ENCODE measurements around the gene RAPGEF3. TPM values are rescaled to one million over a fixed set of nuclear protein-coding genes. Genes with fewer than 3 reads are reported as not detected.

RAPGEF3 gene
- total and polyA plus RNA-seq, 9 of the 15 experiments (the other 6 are each of a cell fraction or from before 2014, with no cell fraction given), result 0.03 to 0.78 (median 0.37) TPM; not detected in 1

- TF ChIP-seq PBX2 (CRISPR knock-in tag; IDR thresholded peaks at IDR 0.05; ENCODE audit: low read depth) (no peak), PBX2 (tag; conservative IDR thresholded peaks at IDR 0.05; ENCODE audit: low read depth) (no peak), SOX6 (IDR thresholded peaks at IDR 0.05) (no peak), RREB1 (CRISPR knock-in tag; IDR thresholded peaks at IDR 0.05) (no peak), STAG1 (CRISPR knock-in tag; IDR thresholded peaks at IDR 0.05; ENCODE audit: borderline replicate concordance) (peak; percentile 84), WHSC1 (IDR thresholded peaks at IDR 0.05; ENCODE audit: low read length) (no peak), E2F1 (CRISPR knock-in tag; IDR thresholded peaks at IDR 0.05) (no peak), CBX1 (IDR thresholded peaks at IDR 0.05; ENCODE audit: low read depth) (0 out of 2 replicates have a peak, but pooled peaks have one; percentile 45), NEUROD1 (IDR thresholded peaks at IDR 0.05; ENCODE audit: borderline replicate concordance, low read depth, low read length, partially characterized antibody) (no peak), ZNF639 (CRISPR knock-in tag; conservative IDR thresholded peaks at IDR 0.05 in 1 of 2, IDR thresholded peaks at IDR 0.05 in 1 of 2) (no peak), ZNF316 (IDR thresholded peaks at IDR 0.05) (no peak), SFPQ (IDR thresholded peaks at IDR 0.05; ENCODE audit: low read depth, low read length) (no peak)
These were observed 16.3 kb downstream of the RAPGEF3 start (continued) for GRCh38 chr12:47742253-47742825.
